MCF 10A (cell line): ENCODE results near the gene TBRG4. TPM values are rescaled to one million over a fixed set of nuclear protein-coding genes. Genes with fewer than 3 reads are reported as not detected.

Experiments
- BruUV-seq: library from RNA; stranded (reverse); fragments of 400-500 nt; replicated peaks from 2 replicates; lab custom pipeline; 2021; lab: Mats Ljungman, UMichigan
- CTCF ChIA-PET: fragments of 300-600 bp; sonication (Branson Sonifier 250); formaldehyde crosslinking; extraction: SDS; loops from one replicate; lab custom pipeline; 2021; ENCODE audit warnings: antibody characterized with exemption, inconsistent platforms; lab: Yijun Ruan, JAX
- POLR2A ChIA-PET: fragments of 300-600, 350-650 bp; sonication (Branson Sonifier 250); formaldehyde crosslinking; extraction: SDS; loops from one replicate; lab custom pipeline; 2020; ENCODE audit warnings: antibody characterized with exemption, inconsistent platforms; lab: Yijun Ruan, JAX
- DNase-seq: peaks from one replicate; pipeline ENCODE4 v3.0.0-alpha.2; 2018; ENCODE audit not compliant: unreplicated experiment
- H3K27ac Mint-ChIP-seq: one replicate; pipeline ENCODE4 v1.8.0; 2022; ENCODE audit warnings: mild to moderate bottlenecking, low read depth, mixed read lengths; ENCODE audit not compliant: unreplicated experiment
- H3K27me3 Mint-ChIP-seq: one replicate; pipeline ENCODE4 v1.8.0; 2022; ENCODE audit warnings: mixed read lengths; ENCODE audit not compliant: insufficient read depth, unreplicated experiment
- H3K36me3 Mint-ChIP-seq: one replicate; pipeline ENCODE4 v1.8.0; 2022; ENCODE audit warnings: mild to moderate bottlenecking, moderate library complexity, mixed read lengths; ENCODE audit not compliant: insufficient read depth, unreplicated experiment
- H3K4me1 Mint-ChIP-seq: one replicate; pipeline ENCODE4 v1.8.0; 2022; ENCODE audit warnings: mixed read lengths; ENCODE audit not compliant: insufficient read depth, unreplicated experiment
- H3K4me3 Mint-ChIP-seq: one replicate; pipeline ENCODE4 v1.8.0; 2022; ENCODE audit warnings: mild to moderate bottlenecking, moderate library complexity, mixed read lengths; ENCODE audit not compliant: unreplicated experiment
- H3K9me3 Mint-ChIP-seq: one replicate; pipeline ENCODE4 v1.8.0; 2022; ENCODE audit warnings: mixed read lengths; ENCODE audit not compliant: unreplicated experiment
- intact Hi-C: fragments of 100-400 bp; cut with micrococcal nuclease; formaldehyde crosslinking; loops from 2 replicates; pipeline ENCODE4 v1.14.1; 2022
- total RNA-seq: library from RNA; stranded (reverse); gene quantifications from 2 replicates; pipeline ENCODE4 v1.2.3, GENCODE V29; 2022
- TF ChIP-seq, protein P1 (sequence below): fragments of 200-600 bp; IDR thresholded peaks from one replicate; pipeline ENCODE4 v1.8.0; 2022; ENCODE audit warnings: antibody characterized with exemption, mild to moderate bottlenecking; ENCODE audit not compliant: unreplicated experiment

The TBRG4 gene
- total RNA-seq, 1 experiment from 2014 or later, result 85.7 TPM

DNA sequence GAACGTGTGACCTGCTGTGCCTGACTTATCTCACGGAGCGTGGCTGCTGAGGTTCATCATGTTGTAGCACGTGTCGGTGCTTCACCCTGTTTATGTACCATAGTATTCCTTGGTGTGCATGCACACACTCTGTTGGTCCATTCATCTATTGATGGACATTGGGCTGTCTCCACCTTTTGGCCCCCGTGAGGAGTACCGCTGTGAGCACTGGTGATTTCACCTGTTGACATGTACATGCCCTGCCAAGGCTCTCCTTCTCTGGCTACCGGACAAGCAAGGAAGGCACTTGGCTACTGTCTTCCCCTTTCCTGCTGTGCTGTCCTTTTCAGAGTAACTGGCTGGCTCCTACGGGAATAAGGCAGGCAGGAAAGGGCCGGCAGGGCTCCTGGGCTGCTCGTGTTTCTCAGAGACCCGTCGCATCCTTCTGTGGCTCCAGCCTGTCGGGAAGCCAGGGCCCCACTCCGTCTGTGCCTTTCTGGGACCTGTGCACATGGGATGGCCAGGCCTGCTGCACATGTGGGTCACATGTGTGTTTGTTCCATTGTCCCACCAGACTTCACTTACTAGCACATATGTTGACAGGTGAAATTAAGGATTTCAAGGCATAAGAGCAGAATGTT, 17.8 kb upstream of the TBRG4 start:
- no peaks in the 10 kb centered on the region for H3K4me1 Mint-ChIP-seq
- no peak overlapping the region for H3K27ac Mint-ChIP-seq
- no peaks in the 10 kb centered on the region for H3K27me3 Mint-ChIP-seq
- H3K36me3 Mint-ChIP-seq, result no peaks in the 10 kb centered on the region
- intact Hi-C loops, result no loop called here
- no peak for DNase-seq
- no peak overlapping the region for H3K4me3 Mint-ChIP-seq
- H3K9me3 Mint-ChIP-seq, result no peaks in the 10 kb centered on the region
- POLR2A ChIA-PET, result no interaction called here
- TF ChIP-seq, protein P1, sequence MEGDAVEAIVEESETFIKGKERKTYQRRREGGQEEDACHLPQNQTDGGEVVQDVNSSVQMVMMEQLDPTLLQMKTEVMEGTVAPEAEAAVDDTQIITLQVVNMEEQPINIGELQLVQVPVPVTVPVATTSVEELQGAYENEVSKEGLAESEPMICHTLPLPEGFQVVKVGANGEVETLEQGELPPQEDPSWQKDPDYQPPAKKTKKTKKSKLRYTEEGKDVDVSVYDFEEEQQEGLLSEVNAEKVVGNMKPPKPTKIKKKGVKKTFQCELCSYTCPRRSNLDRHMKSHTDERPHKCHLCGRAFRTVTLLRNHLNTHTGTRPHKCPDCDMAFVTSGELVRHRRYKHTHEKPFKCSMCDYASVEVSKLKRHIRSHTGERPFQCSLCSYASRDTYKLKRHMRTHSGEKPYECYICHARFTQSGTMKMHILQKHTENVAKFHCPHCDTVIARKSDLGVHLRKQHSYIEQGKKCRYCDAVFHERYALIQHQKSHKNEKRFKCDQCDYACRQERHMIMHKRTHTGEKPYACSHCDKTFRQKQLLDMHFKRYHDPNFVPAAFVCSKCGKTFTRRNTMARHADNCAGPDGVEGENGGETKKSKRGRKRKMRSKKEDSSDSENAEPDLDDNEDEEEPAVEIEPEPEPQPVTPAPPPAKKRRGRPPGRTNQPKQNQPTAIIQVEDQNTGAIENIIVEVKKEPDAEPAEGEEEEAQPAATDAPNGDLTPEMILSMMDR, result no peak
- BruUV-seq, result no TSS peak
- CTCF ChIA-PET, result no interaction called here

- Mint-ChIP-seq H3K27me3 (no peaks in the 10 kb centered on the region), H3K4me3 (no peak overlapping the region), H3K36me3 (no peaks in the 10 kb centered on the region)
These were observed 15.4 kb upstream of the TBRG4 start for GRCh38 chr7:45126920-45127319.

DNA sequence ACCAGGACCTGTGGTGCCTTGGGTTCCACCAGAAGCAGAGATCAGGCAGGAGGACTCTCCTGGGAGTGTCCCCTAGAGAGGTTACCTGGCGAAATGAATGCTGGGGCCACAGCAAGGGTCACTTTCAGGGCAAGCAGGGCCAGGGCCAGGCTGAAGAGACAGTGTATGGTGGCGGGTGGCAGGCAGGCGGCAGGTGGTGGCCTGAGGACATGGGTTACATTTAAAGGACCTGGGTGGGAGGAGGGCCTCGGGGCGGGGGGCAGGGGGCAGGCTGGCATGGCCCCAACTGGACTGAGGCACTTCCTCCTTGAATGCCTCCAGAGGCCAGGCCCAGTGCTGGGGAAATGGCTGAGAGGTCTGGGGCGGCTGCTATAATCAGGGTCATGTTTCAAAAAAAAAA, 14.7 kb upstream of the TBRG4 start:
- H3K36me3 Mint-ChIP-seq, result no peaks in the 10 kb centered on the region
- no peaks in the 10 kb centered on the region for H3K9me3 Mint-ChIP-seq
- no peak overlapping the region for H3K27ac Mint-ChIP-seq
- H3K27me3 Mint-ChIP-seq, result no peaks in the 10 kb centered on the region
- H3K4me1 Mint-ChIP-seq, result no peaks in the 10 kb centered on the region
- intact Hi-C loops, result no loop called here
- H3K4me3 Mint-ChIP-seq, result no peak overlapping the region
- no peak for DNase-seq
- BruUV-seq, result no TSS peak
- TF ChIP-seq, protein P1, result no peak
- CTCF ChIA-PET, result interaction anchor here (0.6 to 7.1 kb wide), 2 partner anchors 11 to 16 kb away, joined by 3 to 47 read pairs; no protein-coding TSS in a partner anchor
- POLR2A ChIA-PET, result no interaction called here

More at GRCh38 chr7:45126920-45127319, 15.4 kb upstream of the TBRG4 start:
- intact Hi-C loops, result no loop called here
- no TSS peak for BruUV-seq
- no peak for DNase-seq
- Mint-ChIP-seq H3K27ac (no peak overlapping the region), H3K4me1 (no peaks in the 10 kb centered on the region), H3K9me3 (no peaks in the 10 kb centered on the region)
- CTCF ChIA-PET, result interaction anchor here (0.6 to 1.3 kb wide), 4 partner anchors 9 to 562 kb away, joined by 3 to 8 read pairs (median 4); no protein-coding TSS in a partner anchor
- TF ChIP-seq, protein P1, result no peak
- POLR2A ChIA-PET, result interaction anchor here (0.5 to 1.5 kb wide), 3 partner anchors 16 to 1762 kb away, joined by 3 to 5 read pairs (median 3); partner anchors contain the start of gene TBRG4

GRCh38 chr7:45125193-45125904, 13.9 kb upstream of the TBRG4 start:
- no peak overlapping the region for H3K4me3 Mint-ChIP-seq
- TF ChIP-seq, protein P1, result no peak
- DNase-seq, result no peak
- no peak overlapping the region for H3K27ac Mint-ChIP-seq
- intact Hi-C loops, result no loop called here
- H3K27me3 Mint-ChIP-seq, result no peaks in the 10 kb centered on the region
- H3K4me1 Mint-ChIP-seq, result no peaks in the 10 kb centered on the region
- POLR2A ChIA-PET, result no interaction called here
- no peaks in the 10 kb centered on the region for H3K9me3 Mint-ChIP-seq
- H3K36me3 Mint-ChIP-seq, result no peaks in the 10 kb centered on the region
- no TSS peak for BruUV-seq
- CTCF ChIA-PET, result interaction anchor here (7.1 kb wide), 1 partner anchor 11 kb away, joined by 47 read pairs; no protein-coding TSS in a partner anchor
